GM10248 (cell line): ENCODE measurements around the gene EPHB1.

Experiments
- CTCF ChIA-PET: fragments of 300-600 bp; sonication (Branson Sonifier 250); formaldehyde crosslinking; extraction: SDS; loops from one replicate; lab custom pipeline; 2021; ENCODE audit warnings: antibody characterized with exemption; lab: Yijun Ruan, JAX
- POLR2A ChIA-PET: fragments of 350-650 bp; sonication (Branson Sonifier 250); formaldehyde crosslinking; extraction: SDS; loops from one replicate; lab custom pipeline; 2020; ENCODE audit warnings: antibody characterized with exemption; lab: Yijun Ruan, JAX
- DNase-seq: peaks from one replicate; pipeline ENCODE4 v3.0.0; 2012; ENCODE audit errors: extremely low spot score
- TF ChIP-seq, protein P1 (sequence below): IDR thresholded peaks from 2 replicates; pipeline ENCODE4 v1.5.1; 2012; ENCODE audit warnings: mild to moderate bottlenecking, low read depth; ENCODE audit errors: extremely low read depth, missing control alignments, control extremely low read depth

Gene EPHB1

DNA sequence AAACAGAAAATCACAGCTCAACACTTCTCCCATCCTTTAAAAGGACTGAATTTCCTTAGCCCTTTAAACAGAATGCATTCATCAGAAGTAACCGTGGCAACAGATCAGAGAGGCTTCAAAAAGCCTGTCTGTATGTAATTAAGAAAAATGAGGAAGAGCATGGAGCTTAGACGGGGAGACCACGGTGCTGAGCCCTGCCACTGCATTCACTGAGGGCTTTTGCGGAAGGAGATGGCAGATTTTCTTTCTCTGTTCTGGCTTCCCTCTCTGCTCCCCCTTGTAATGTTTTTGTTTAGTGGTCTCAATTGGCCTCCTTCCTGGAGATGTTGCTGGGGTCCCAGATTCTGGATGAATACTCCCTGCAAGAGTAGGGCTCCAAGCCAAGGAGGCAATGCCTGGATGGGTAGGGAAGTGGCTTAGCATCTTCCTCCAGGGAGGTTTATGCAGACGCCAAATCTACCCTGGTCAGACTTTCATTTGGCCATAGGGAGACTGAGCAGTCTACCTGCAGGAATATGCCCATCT, 332.9 kb downstream of the EPHB1 start:
- CTCF ChIA-PET = no interaction called here
- POLR2A ChIA-PET = no interaction called here
- DNase-seq = no peak
- TF ChIP-seq, protein P1, sequence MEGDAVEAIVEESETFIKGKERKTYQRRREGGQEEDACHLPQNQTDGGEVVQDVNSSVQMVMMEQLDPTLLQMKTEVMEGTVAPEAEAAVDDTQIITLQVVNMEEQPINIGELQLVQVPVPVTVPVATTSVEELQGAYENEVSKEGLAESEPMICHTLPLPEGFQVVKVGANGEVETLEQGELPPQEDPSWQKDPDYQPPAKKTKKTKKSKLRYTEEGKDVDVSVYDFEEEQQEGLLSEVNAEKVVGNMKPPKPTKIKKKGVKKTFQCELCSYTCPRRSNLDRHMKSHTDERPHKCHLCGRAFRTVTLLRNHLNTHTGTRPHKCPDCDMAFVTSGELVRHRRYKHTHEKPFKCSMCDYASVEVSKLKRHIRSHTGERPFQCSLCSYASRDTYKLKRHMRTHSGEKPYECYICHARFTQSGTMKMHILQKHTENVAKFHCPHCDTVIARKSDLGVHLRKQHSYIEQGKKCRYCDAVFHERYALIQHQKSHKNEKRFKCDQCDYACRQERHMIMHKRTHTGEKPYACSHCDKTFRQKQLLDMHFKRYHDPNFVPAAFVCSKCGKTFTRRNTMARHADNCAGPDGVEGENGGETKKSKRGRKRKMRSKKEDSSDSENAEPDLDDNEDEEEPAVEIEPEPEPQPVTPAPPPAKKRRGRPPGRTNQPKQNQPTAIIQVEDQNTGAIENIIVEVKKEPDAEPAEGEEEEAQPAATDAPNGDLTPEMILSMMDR = no peak

DNA sequence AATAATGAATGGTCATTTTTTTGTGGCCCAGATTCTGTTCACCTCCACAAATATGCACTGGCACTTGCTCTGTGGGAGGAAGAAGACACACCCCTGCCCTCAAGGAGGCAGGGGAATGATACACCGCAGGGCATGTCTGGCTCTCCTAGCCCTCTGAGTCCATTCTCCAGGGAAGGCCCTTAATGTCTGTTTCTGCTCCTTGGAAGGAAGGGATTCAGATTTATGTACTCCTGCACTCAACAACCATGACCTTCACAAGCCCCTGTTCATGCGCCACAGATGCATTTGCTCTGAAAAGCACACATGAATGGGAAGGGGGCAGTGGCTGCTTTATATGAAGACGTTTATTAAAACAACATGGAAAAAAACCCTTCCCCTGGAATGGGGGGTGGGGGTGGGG, 333.8 kb downstream of the EPHB1 start:
- TF ChIP-seq, protein P1 = no peak
- no peak for DNase-seq
- ChIA-PET CTCF (no interaction called here), POLR2A (no interaction called here)

DNA sequence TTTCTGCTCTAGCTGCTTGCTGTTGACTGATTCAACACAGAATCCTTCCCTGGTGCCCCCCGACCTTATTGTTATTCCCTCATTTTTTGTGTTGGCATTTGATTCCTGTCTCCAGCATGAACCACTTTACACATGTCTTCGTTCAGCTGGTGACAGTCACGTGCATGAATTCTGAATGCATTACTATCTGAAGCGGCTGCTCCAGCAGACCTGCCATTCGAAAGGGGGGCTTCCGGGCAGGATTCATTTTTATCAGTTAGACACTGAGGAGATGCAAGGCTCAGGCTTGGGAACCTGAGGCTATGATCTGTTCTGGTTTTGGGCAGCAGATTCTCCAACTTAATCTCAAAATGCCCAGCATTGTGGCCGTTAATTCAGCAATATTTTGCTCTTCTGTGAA, 336.2 kb downstream of the EPHB1 start:
- ChIA-PET CTCF (interaction anchor here (1.7 kb wide), 1 partner anchor 9 kb away, joined by 4 read pairs; no protein-coding TSS in a partner anchor), POLR2A (no interaction called here)
- TF ChIP-seq, protein P1 = no peak
- no peak for DNase-seq

DNA sequence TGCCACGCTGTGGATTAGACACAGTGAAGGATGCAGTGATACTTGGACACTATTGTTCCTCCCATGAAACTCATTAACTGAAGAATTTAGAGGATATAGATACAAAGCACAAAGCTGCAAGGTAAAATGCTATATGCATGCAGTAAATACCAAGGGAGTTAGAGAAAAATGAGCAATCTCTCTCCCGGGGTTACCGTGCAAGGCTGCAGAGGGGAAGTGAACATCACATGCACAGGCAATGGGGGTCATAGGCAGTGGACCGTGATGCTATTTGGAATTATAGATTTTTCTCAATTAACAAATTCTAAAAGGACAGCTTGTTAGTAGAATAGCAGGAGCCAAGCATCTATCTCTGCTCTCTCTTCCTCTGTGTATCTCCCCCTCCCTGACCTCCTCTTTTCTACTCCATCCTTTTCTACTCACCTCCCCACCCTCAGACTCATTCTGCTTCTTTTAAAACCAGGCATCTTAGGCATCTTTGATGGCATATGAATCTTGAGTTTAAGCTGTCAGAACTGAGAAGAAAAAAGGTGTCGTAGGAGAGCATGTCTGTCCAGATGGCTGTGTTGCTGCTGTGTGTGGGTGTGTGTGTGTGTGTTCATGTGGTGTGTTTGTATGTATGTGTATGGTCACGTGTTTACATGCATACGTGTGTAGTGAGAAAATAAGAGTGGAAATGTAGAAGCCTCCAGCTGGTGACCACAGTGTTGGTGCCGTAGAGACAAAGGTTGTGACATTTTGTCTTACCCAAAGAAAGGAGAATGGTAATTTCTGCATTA, 339.0 kb downstream of the EPHB1 start:
- ChIA-PET CTCF (no interaction called here), POLR2A (no interaction called here)
- TF ChIP-seq, protein P1 = no peak
- no peak for DNase-seq

DNA sequence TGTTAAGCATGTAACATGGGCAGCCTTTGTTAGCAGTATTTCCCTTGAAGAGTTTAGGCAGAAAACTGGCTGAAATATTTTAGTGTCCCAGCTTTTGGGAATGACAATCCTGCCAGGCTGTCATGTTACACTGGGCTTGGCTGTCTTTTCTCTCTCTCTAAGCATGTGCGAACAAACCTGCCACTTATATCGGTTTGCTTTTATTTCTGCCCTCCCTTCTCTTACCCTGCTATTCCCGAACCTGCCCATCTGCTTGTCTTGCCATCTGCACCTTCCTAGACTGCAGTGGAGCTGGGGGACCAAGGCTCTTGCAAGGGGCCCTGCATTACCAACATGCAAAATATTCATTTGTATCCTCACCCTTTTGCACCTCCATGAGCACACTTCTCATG, 339.6 kb downstream of the EPHB1 start:
- CTCF ChIA-PET = no interaction called here
- POLR2A ChIA-PET = no interaction called here
- TF ChIP-seq, protein P1 = no peak
- no peak for DNase-seq

DNA sequence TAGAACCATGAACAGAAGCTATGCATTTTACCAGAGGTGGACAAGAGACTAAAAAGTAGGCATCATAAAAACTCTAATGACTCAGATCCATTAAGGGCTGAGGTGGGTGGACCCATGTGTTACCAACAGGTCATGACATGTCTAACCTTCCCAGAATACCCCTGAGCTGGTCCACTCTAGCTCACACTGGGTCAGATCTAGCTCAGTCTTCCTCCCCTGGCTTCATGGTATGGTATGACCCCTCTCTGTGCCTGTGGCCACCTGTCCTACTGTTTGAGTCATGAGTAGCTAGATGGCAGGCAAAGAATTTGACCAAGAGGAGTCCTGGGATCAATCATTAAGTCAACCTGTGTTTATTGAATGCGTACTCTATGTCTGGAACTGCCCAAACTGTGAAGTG, 340.4 kb downstream of the EPHB1 start:
- TF ChIP-seq, protein P1 = no peak
- ChIA-PET POLR2A (no interaction called here), CTCF (no interaction called here)
- DNase-seq = no peak
